ENCODE results near the gene RCVRN. TPM values are rescaled to one million over a fixed set of nuclear protein-coding genes. Genes with fewer than 3 reads are reported as not detected.

RCVRN gene
- total and polyA plus RNA-seq, 2 of the 8 experiments (the other 6 are each of a cell fraction or from before 2014, with no cell fraction given): not detected

- no peak overlapping the region for H4K5ac ChIP-seq (ENCODE audit: insufficient read length, low read depth, low read length)
- no peak overlapping the region for H3K4me2 ChIP-seq (ENCODE audit: insufficient read depth in 1 of 2, low read depth in 2 of 2, low read length in 2 of 2)
- H4K91ac ChIP-seq (replicated peaks; ENCODE audit: insufficient read length, low read length): no peak overlapping the region
- 0 out of 7 replicates have a peak overlapping the region, but pooled peaks of 1 of the 4 experiments have one; percentile 32 for H3K9ac ChIP-seq (replicated peaks in 1 of 4; ENCODE audit: extremely low read depth in 1 of 4, low read depth in 3 of 4, low read length in 3 of 4)
- no peak overlapping the region for H3K18ac ChIP-seq (ENCODE audit: extremely low read depth, low read length)
- H3K4me1 ChIP-seq (replicated peaks in 1 of 4; ENCODE audit: control insufficient read depth in 3 of 4, insufficient read depth in 4 of 4, low read length in 3 of 4): no peaks in the 10 kb centered on the region
- no peak overlapping the region for H2AFZ ChIP-seq (ENCODE audit: low read length)
- H3K79me1 ChIP-seq (ENCODE audit: low read depth, low read length): no peaks in the 10 kb centered on the region
- DNase-seq (ENCODE audit: low read depth in 1 of 2, low spot score in 2 of 2) (no peak), FAIRE-seq (no peak)
- H3K23ac ChIP-seq (ENCODE audit: insufficient read length): no peak overlapping the region
- peaks cover 0 to 3% of the 10 kb centered on the region in 2 experiments; a peak in 2 of 4 replicates for H3K9me3 ChIP-seq (ENCODE audit: insufficient read depth in 2 of 2, low read depth in 1 of 2, low read length in 1 of 2)
- no peak overlapping the region for H3K4ac ChIP-seq (replicated peaks; ENCODE audit: insufficient read length, low read depth, low read length)
- H3K14ac ChIP-seq (ENCODE audit: insufficient read length): no peak overlapping the region
- WGBS, 2 experiments (ENCODE audit: extremely low coverage in 1 of 2, insufficient coverage in 1 of 2, insufficient read length in 1 of 2, insufficient replicate concordance in 2 of 2, low coverage in 1 of 2, low lambda C conversion rate in 2 of 2, missing lambda C conversion rate in 1 of 2): 89% methylated on average over 13 of the region's 13 CpGs; no CpG with 5 or more reads in 1 of the 2 experiments
- no peaks in the 10 kb centered on the region for H3K23me2 ChIP-seq (ENCODE audit: low read depth, low read length)
- no peak overlapping the region for H4K8ac ChIP-seq (ENCODE audit: extremely low read depth, insufficient read depth, low read length)
- H2BK12ac ChIP-seq (ENCODE audit: low read depth, low read length): no peak overlapping the region
- no peaks in the 10 kb centered on the region for H3K79me2 ChIP-seq (ENCODE audit: control insufficient read depth in 1 of 2, insufficient read depth in 2 of 2, low read length in 2 of 2)
- no peak overlapping the region for H3K27ac ChIP-seq (ENCODE audit: low read depth, low read length)
- no peak overlapping the region for H2AK5ac ChIP-seq (ENCODE audit: low read depth, low read length)
- peaks cover 0 to 2% of the 10 kb centered on the region in 2 experiments for H4K20me1 ChIP-seq (replicated peaks in 1 of 2; ENCODE audit: control insufficient read depth in 1 of 2, insufficient read depth in 2 of 2, low read length in 2 of 2)
- ChIA-PET CTCF (ENCODE audit: partially characterized antibody) (interaction anchor here (1.3 to 1.7 kb wide), 3 partner anchors 9 to 48 kb away, joined by 3 to 8 read pairs (median 5); no protein-coding TSS in a partner anchor), POLR2A (ENCODE audit: partially characterized antibody) (interaction anchor here (0.5 kb wide), 1 partner anchor 151 kb away, joined by 3 read pairs; no protein-coding TSS in a partner anchor)
- no peak overlapping the region for H2BK5ac ChIP-seq (ENCODE audit: low read depth, low read length)
- no peak overlapping the region for H3K56ac ChIP-seq (replicated peaks; ENCODE audit: insufficient read length, low read depth, low read length)
- no peak overlapping the region for H2BK120ac ChIP-seq (replicated peaks; ENCODE audit: low read depth, low read length)
- H2BK15ac ChIP-seq (ENCODE audit: low read length): no peak overlapping the region
- no peaks in the 10 kb centered on the region for H3K27me3 ChIP-seq (replicated peaks in 1 of 4; ENCODE audit: control insufficient read depth in 3 of 4, extremely low read depth in 1 of 4, insufficient read depth in 3 of 4, low read length in 3 of 4)
- no peak overlapping the region for H3K4me3 ChIP-seq (ENCODE audit: extremely low read depth in 1 of 4, insufficient read depth in 2 of 4, low read depth in 3 of 4, low read length in 4 of 4)
- H2BK20ac ChIP-seq (ENCODE audit: low read length): no peak overlapping the region
- no peaks in the 10 kb centered on the region for H3K36me3 ChIP-seq (ENCODE audit: control insufficient read depth in 2 of 4, insufficient read depth in 4 of 4, low read length in 3 of 4)
- TF ChIP-seq CBX5 (IDR thresholded peaks at IDR 0.05; ENCODE audit: low read depth, low read length): no peak
- no peak for TF ChIP-seq FOSL1 (IDR thresholded peaks at IDR 0.05; ENCODE audit: insufficient read depth, low read depth, low read length)
- no peak for TF ChIP-seq POLR2AphosphoS5 (IDR thresholded peaks at IDR 0.05; ENCODE audit: low read depth, low read length)
- TF ChIP-seq CHD2 (IDR thresholded peaks at IDR 0.05; ENCODE audit: low read length): no peak
- TF ChIP-seq RNF2 (IDR thresholded peaks at IDR 0.05; ENCODE audit: borderline replicate concordance, low read depth, low read length, missing control alignments, poor library complexity, severe bottlenecking): no peak
- no peak for TF ChIP-seq JUND (IDR thresholded peaks at IDR 0.05; ENCODE audit: low read length)
- TF ChIP-seq YY1 (IDR thresholded peaks at IDR 0.05; ENCODE audit: low read depth, low read length): no peak
- TF ChIP-seq POLR2A (IDR thresholded peaks at IDR 0.05; ENCODE audit: control extremely low read depth in 1 of 2, low read depth in 2 of 2, low read length in 2 of 2): no peak
- TF ChIP-seq USF2 (IDR thresholded peaks at IDR 0.05; ENCODE audit: low read length): no peak
- no peak for TF ChIP-seq MAFK (IDR thresholded peaks at IDR 0.05; ENCODE audit: low read depth, low read length)
- TF ChIP-seq POU5F1 (IDR thresholded peaks at IDR 0.05; ENCODE audit: low read depth, low read length): no peak
- no peak for TF ChIP-seq ZNF274 (IDR thresholded peaks at IDR 0.05; ENCODE audit: borderline replicate concordance, extremely low read depth, low read length)
- TF ChIP-seq TCF12 (IDR thresholded peaks at IDR 0.05; ENCODE audit: low read depth, low read length): no peak
- TF ChIP-seq SP4 (IDR thresholded peaks at IDR 0.05; ENCODE audit: low read length): no peak
These were observed 32.2 kb upstream of the RCVRN start for GRCh38 chr17:9937241-9937761.

All from H1 (cell line).